Measurements from ENCODE around the gene SNN.

The SNN gene

GRCh38 chr16:11681556-11681955, 13.3 kb downstream of the SNN start:
- H3K9me3 ChIP-seq (ENCODE audit: control insufficient read depth, insufficient read depth, low read length): no peaks in the 10 kb centered on the region
- DNase-seq (ENCODE audit: low read depth, low spot score): no peak
- no CpG with 5 or more reads among the region's 2 CpGs for WGBS (ENCODE audit: insufficient coverage, insufficient read length)
- no peak overlapping the region for H3K4me3 ChIP-seq (ENCODE audit: low read length)
- H3K27me3 ChIP-seq (ENCODE audit: control insufficient read depth, insufficient read depth, low read length): no peaks in the 10 kb centered on the region
- H3K27ac ChIP-seq (ENCODE audit: low read length): no peak overlapping the region
- H3K4me1 ChIP-seq (ENCODE audit: control insufficient read depth, insufficient read depth, low read length): no peaks in the 10 kb centered on the region
- peaks cover 5% of the 10 kb centered on the region for H3K36me3 ChIP-seq (ENCODE audit: control insufficient read depth, insufficient read depth, low read length)

GRCh38 chr16:11681976-11682654, 13.9 kb downstream of the SNN start:
- Histone ChIP-seq H3K9me3 (ENCODE audit: control insufficient read depth, insufficient read depth, low read length) (no peaks in the 10 kb centered on the region), H3K4me3 (ENCODE audit: low read length) (no peak overlapping the region), H3K27ac (ENCODE audit: low read length) (no peak overlapping the region), H3K27me3 (ENCODE audit: control insufficient read depth, insufficient read depth, low read length) (no peaks in the 10 kb centered on the region), H3K4me1 (ENCODE audit: control insufficient read depth, insufficient read depth, low read length) (no peaks in the 10 kb centered on the region), H3K36me3 (ENCODE audit: control insufficient read depth, insufficient read depth, low read length) (peaks cover 5% of the 10 kb centered on the region; the same call in 1 of the 2 replicates)
- no peak for DNase-seq (ENCODE audit: low read depth, low spot score)
- WGBS (ENCODE audit: insufficient coverage, insufficient read length): no CpG with 5 or more reads among the region's 12 CpGs

- Histone ChIP-seq H3K27me3 (ENCODE audit: control insufficient read depth, insufficient read depth, low read length) (no peaks in the 10 kb centered on the region), H3K4me3 (ENCODE audit: low read length) (no peak overlapping the region), H3K4me1 (ENCODE audit: control insufficient read depth, insufficient read depth, low read length) (no peaks in the 10 kb centered on the region), H3K36me3 (ENCODE audit: control insufficient read depth, insufficient read depth, low read length) (peaks cover 5% of the 10 kb centered on the region; the same call in 1 of the 2 replicates), H3K9me3 (ENCODE audit: control insufficient read depth, insufficient read depth, low read length) (no peaks in the 10 kb centered on the region), H3K27ac (ENCODE audit: low read length) (no peak overlapping the region)
- no peak for DNase-seq (ENCODE audit: low read depth, low spot score)
- no CpG with 5 or more reads among the region's 5 CpGs for WGBS (ENCODE audit: insufficient coverage, insufficient read length)
Observed at GRCh38 chr16:11682655-11683096, 14.4 kb downstream of the SNN start.

GRCh38 chr16:11683145-11683544, 14.9 kb downstream of the SNN start:
- H3K4me3 ChIP-seq (ENCODE audit: low read length): no peak overlapping the region
- no peaks in the 10 kb centered on the region for H3K9me3 ChIP-seq (ENCODE audit: control insufficient read depth, insufficient read depth, low read length)
- H3K36me3 ChIP-seq (ENCODE audit: control insufficient read depth, insufficient read depth, low read length): peaks cover 2% of the 10 kb centered on the region; the same call in 1 of the 2 replicates
- no peak overlapping the region for H3K27ac ChIP-seq (ENCODE audit: low read length)
- H3K4me1 ChIP-seq (ENCODE audit: control insufficient read depth, insufficient read depth, low read length): no peaks in the 10 kb centered on the region
- no peak for DNase-seq (ENCODE audit: low read depth, low spot score)
- no CpG with 5 or more reads among the region's 11 CpGs for WGBS (ENCODE audit: insufficient coverage, insufficient read length)
- no peaks in the 10 kb centered on the region for H3K27me3 ChIP-seq (ENCODE audit: control insufficient read depth, insufficient read depth, low read length)

GRCh38 chr16:11684231-11685025, 16.2 kb downstream of the SNN start:
- Histone ChIP-seq H3K4me3 (ENCODE audit: low read length) (no peak overlapping the region), H3K36me3 (ENCODE audit: control insufficient read depth, insufficient read depth, low read length) (no peaks in the 10 kb centered on the region), H3K4me1 (ENCODE audit: control insufficient read depth, insufficient read depth, low read length) (no peaks in the 10 kb centered on the region), H3K27me3 (ENCODE audit: control insufficient read depth, insufficient read depth, low read length) (no peaks in the 10 kb centered on the region), H3K27ac (ENCODE audit: low read length) (no peak overlapping the region), H3K9me3 (ENCODE audit: control insufficient read depth, insufficient read depth, low read length) (no peaks in the 10 kb centered on the region)
- no CpG with 5 or more reads among the region's 12 CpGs for WGBS (ENCODE audit: insufficient coverage, insufficient read length)
- DNase-seq (ENCODE audit: low read depth, low spot score): no peak

- no CpG with 5 or more reads among the region's 9 CpGs for WGBS (ENCODE audit: insufficient coverage, insufficient read length)
- Histone ChIP-seq H3K36me3 (ENCODE audit: control insufficient read depth, insufficient read depth, low read length) (no peaks in the 10 kb centered on the region; the same call in 1 of the 2 replicates), H3K27me3 (ENCODE audit: control insufficient read depth, insufficient read depth, low read length) (no peaks in the 10 kb centered on the region), H3K4me1 (ENCODE audit: control insufficient read depth, insufficient read depth, low read length) (no peaks in the 10 kb centered on the region), H3K9me3 (ENCODE audit: control insufficient read depth, insufficient read depth, low read length) (no peaks in the 10 kb centered on the region), H3K4me3 (ENCODE audit: low read length) (no peak overlapping the region), H3K27ac (ENCODE audit: low read length) (no peak overlapping the region)
- DNase-seq (ENCODE audit: low read depth, low spot score): no peak
Observed at GRCh38 chr16:11685844-11686618, 17.8 kb downstream of the SNN start.

- no peaks in the 10 kb centered on the region for H3K4me1 ChIP-seq (ENCODE audit: control insufficient read depth, insufficient read depth, low read length)
- H3K9me3 ChIP-seq (ENCODE audit: control insufficient read depth, insufficient read depth, low read length): no peaks in the 10 kb centered on the region
- WGBS (ENCODE audit: insufficient coverage, insufficient read length): no CpG with 5 or more reads among the region's 6 CpGs
- peaks cover 5% of the 10 kb centered on the region; the same call in 1 of the 2 replicates for H3K36me3 ChIP-seq (ENCODE audit: control insufficient read depth, insufficient read depth, low read length)
- H3K27me3 ChIP-seq (ENCODE audit: control insufficient read depth, insufficient read depth, low read length): no peaks in the 10 kb centered on the region
- no peak for DNase-seq (ENCODE audit: low read depth, low spot score)
- no peak overlapping the region for H3K27ac ChIP-seq (ENCODE audit: low read length)
- H3K4me3 ChIP-seq (ENCODE audit: low read length): no peak overlapping the region
Observed at GRCh38 chr16:11686713-11687380, 18.6 kb downstream of the SNN start.

- no peak overlapping the region for H3K4me3 ChIP-seq (ENCODE audit: low read length)
- H3K36me3 ChIP-seq (ENCODE audit: control insufficient read depth, insufficient read depth, low read length): peaks cover 5% of the 10 kb centered on the region; the same call in 1 of the 2 replicates
- H3K4me1 ChIP-seq (ENCODE audit: control insufficient read depth, insufficient read depth, low read length): no peaks in the 10 kb centered on the region
Observed at GRCh38 chr16:11687601-11688519, 19.6 kb downstream of the SNN start.

GRCh38 chr16:11688520-11688886, 20.2 kb downstream of the SNN start:
- WGBS (ENCODE audit: insufficient coverage, insufficient read length): no CpG with 5 or more reads among the region's 1 CpG
- Histone ChIP-seq H3K4me1 (ENCODE audit: control insufficient read depth, insufficient read depth, low read length) (no peaks in the 10 kb centered on the region), H3K36me3 (ENCODE audit: control insufficient read depth, insufficient read depth, low read length) (peaks cover 5% of the 10 kb centered on the region; the same call in 1 of the 2 replicates), H3K4me3 (ENCODE audit: low read length) (no peak overlapping the region), H3K27ac (ENCODE audit: low read length) (no peak overlapping the region), H3K27me3 (ENCODE audit: control insufficient read depth, insufficient read depth, low read length) (no peaks in the 10 kb centered on the region), H3K9me3 (ENCODE audit: control insufficient read depth, insufficient read depth, low read length) (no peaks in the 10 kb centered on the region)
- no peak for DNase-seq (ENCODE audit: low read depth, low spot score)

More at GRCh38 chr16:11687601-11688519, 19.6 kb downstream of the SNN start:
- no CpG with 5 or more reads among the region's 13 CpGs for WGBS (ENCODE audit: insufficient coverage, insufficient read length)
- no peak overlapping the region for H3K27ac ChIP-seq (ENCODE audit: low read length)
- H3K27me3 ChIP-seq (ENCODE audit: control insufficient read depth, insufficient read depth, low read length): no peaks in the 10 kb centered on the region
- no peaks in the 10 kb centered on the region for H3K9me3 ChIP-seq (ENCODE audit: control insufficient read depth, insufficient read depth, low read length)
- DNase-seq (ENCODE audit: low read depth, low spot score): no peak
